ENCODE results near the gene TLCD1. TPM values are rescaled to one million over a fixed set of nuclear protein-coding genes. Genes with fewer than 3 reads are reported as not detected.

The TLCD1 gene
- total RNA-seq, 1 donor from 2014 or later: 41.0 TPM

GRCh38 chr17:28716740-28717577 lies 9.1 kb downstream of the TLCD1 start:
- ChIA-PET POLR2A (interaction anchor here (0.5 to 2.4 kb wide), 5 partner anchors 9 to 38 kb away, joined by 3 to 19 read pairs (median 7); partner anchors contain the start of gene TLCD1), CTCF (no interaction called here)
- H3K36me3 Mint-ChIP-seq (ENCODE audit: low read depth): peaks cover 28% of the 10 kb centered on the region
- H3K27me3 Mint-ChIP-seq: no peaks in the 10 kb centered on the region
- DNase-seq (no peak), ATAC-seq (ENCODE audit: low read depth) (no peak)
- H3K4me3 Mint-ChIP-seq: peak overlapping the region; percentile 77
- peaks cover 46% of the 10 kb centered on the region for H3K4me1 Mint-ChIP-seq
- no peak overlapping the region for H3K27ac Mint-ChIP-seq
- no peaks in the 10 kb centered on the region for H3K9me3 Mint-ChIP-seq
- intact Hi-C loops (cut with micrococcal nuclease): loop anchor here (1.0 to 5.0 kb wide), 2 partner anchors 35 to 55 kb away; partner anchors contain the start of gene SUPT6H
- TF ChIP-seq CTCF (IDR thresholded peaks at IDR 0.05): no peak

- ChIA-PET CTCF (interaction anchor here (1.0 kb wide), 1 partner anchor 33 kb away, joined by 3 read pairs; no protein-coding TSS in a partner anchor), POLR2A (interaction anchor here (0.6 to 2.4 kb wide), 2 partner anchors 11 to 212 kb away, joined by 5 to 19 read pairs; partner anchors contain the start of gene TLCD1)
- H3K27ac Mint-ChIP-seq: no peak overlapping the region
- peaks cover 41% of the 10 kb centered on the region for H3K4me1 Mint-ChIP-seq
- no peaks in the 10 kb centered on the region for H3K27me3 Mint-ChIP-seq
- no peaks in the 10 kb centered on the region for H3K9me3 Mint-ChIP-seq
- DNase-seq (no peak), ATAC-seq (ENCODE audit: low read depth) (no peak)
- intact Hi-C loops (cut with micrococcal nuclease): loop anchor here (5.0 kb wide), 1 partner anchor 37 kb away; no protein-coding TSS in a partner anchor
- no peak overlapping the region for H3K4me3 Mint-ChIP-seq
- TF ChIP-seq CTCF (IDR thresholded peaks at IDR 0.05): no peak
- H3K36me3 Mint-ChIP-seq (ENCODE audit: low read depth): peaks cover 12% of the 10 kb centered on the region
Observed at GRCh38 chr17:28715217-28715616, 10.8 kb downstream of the TLCD1 start.

GRCh38 chr17:28714281-28714680 lies 11.8 kb downstream of the TLCD1 start:
- peaks cover 34% of the 10 kb centered on the region for H3K4me1 Mint-ChIP-seq
- DNase-seq (no peak), ATAC-seq (ENCODE audit: low read depth) (no peak)
- CTCF ChIA-PET: no interaction called here
- H3K27ac Mint-ChIP-seq: no peak overlapping the region
- POLR2A ChIA-PET: interaction anchor here (2.0 kb wide), 1 partner anchor 12 kb away, joined by 9 read pairs; the partner anchor contains the start of gene TLCD1
- no peak overlapping the region for H3K4me3 Mint-ChIP-seq
- intact Hi-C loops (cut with micrococcal nuclease): no loop called here
- H3K9me3 Mint-ChIP-seq: no peaks in the 10 kb centered on the region
- no peaks in the 10 kb centered on the region for H3K27me3 Mint-ChIP-seq
- no peak for TF ChIP-seq CTCF (IDR thresholded peaks at IDR 0.05)
- peaks cover 6% of the 10 kb centered on the region for H3K36me3 Mint-ChIP-seq (ENCODE audit: low read depth)

GRCh38 chr17:28712705-28713415 lies 13.2 kb downstream of the TLCD1 start:
- CTCF ChIA-PET: no interaction called here
- Mint-ChIP-seq H3K4me1 (peaks cover 21% of the 10 kb centered on the region), H3K9me3 (no peaks in the 10 kb centered on the region), H3K36me3 (ENCODE audit: low read depth) (peaks cover 6% of the 10 kb centered on the region), H3K27me3 (no peaks in the 10 kb centered on the region), H3K27ac (peak overlapping the region; percentile 96), H3K4me3 (peak overlapping the region; percentile 91)
- intact Hi-C loops (cut with micrococcal nuclease): loop anchor here (1.0 kb wide), 1 partner anchor 68 kb away; the partner anchor contains the start of gene BLTP2
- DNase-seq (no peak), ATAC-seq (ENCODE audit: low read depth) (no peak)
- no peak for TF ChIP-seq CTCF (IDR thresholded peaks at IDR 0.05)
- POLR2A ChIA-PET: interaction anchor here (1.0 to 3.8 kb wide), 10 partner anchors 8 to 239 kb away, joined by 3 to 115 read pairs (median 9); partner anchors contain the start of genes NEK8, PHF12, RPL23A and SDF2

Measured in activated B cell treated with CpG ODN at 0.5 μM for 24 hours (primary cell).